NOMO-1 treated with dmso at 0.1 percent for 144 hours (cell line): ENCODE data around the gene F11R.
"Not testable (repeated sequence)": the region's sequence is repeated elsewhere in the genome, so short reads cannot be mapped to it uniquely, and the experiment has no call there.

Source experiments
- DNase-seq: peaks from one replicate; lab custom pipeline; 2025; ENCODE audit not compliant: unreplicated experiment; lab: John Stamatoyannopoulos, UW

F11R gene

GRCh38 chr1:161044908-161045735 lies 24.2 kb upstream of the F11R start:
- DNase-seq, result peak; percentile 93

- DNase-seq, result no peak
Observed at GRCh38 chr1:161044535-161044907, 23.6 kb upstream of the F11R start.

DNA sequence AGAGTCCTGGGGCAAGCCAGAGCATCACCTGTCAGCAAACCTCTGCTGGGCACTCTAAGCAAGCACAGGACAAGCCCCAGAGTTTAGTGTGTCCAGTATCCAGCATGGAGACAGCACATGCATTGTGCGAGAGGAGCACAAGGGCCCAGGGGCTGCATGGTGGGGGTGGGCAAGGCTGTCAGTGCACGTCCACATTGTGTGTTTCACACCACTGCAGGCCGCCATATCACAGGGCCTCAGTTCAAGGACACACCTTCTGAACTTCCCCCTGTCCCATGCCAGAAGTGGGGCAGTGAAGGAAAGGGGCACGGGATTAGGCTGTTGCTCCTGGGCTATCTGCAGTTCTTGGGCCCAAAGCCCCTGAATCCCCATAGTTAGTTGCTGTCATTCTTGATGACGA lies 18.6 kb upstream of the F11R start:
- DNase-seq, result no peak

DNA sequence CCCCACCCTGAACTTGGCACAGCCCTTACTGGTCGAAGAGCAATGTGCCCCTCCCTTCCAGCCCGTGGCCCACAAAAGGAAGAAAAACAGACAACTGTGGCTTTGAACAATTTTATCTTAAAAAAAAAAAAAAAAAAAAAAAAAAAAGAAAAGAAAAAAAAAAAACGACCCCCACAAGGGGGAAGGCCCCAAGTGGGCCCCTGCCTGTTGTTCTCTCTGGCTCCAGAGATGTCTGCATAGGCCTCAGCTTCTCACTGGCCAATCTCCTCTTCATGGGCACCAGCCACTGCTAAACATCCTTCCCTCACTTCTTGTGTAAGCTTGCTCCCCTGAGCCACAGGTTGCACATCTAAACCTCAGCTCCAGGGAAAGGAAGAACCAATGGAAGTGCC lies 18.2 kb upstream of the F11R start:
- DNase-seq, result no peak

DNA sequence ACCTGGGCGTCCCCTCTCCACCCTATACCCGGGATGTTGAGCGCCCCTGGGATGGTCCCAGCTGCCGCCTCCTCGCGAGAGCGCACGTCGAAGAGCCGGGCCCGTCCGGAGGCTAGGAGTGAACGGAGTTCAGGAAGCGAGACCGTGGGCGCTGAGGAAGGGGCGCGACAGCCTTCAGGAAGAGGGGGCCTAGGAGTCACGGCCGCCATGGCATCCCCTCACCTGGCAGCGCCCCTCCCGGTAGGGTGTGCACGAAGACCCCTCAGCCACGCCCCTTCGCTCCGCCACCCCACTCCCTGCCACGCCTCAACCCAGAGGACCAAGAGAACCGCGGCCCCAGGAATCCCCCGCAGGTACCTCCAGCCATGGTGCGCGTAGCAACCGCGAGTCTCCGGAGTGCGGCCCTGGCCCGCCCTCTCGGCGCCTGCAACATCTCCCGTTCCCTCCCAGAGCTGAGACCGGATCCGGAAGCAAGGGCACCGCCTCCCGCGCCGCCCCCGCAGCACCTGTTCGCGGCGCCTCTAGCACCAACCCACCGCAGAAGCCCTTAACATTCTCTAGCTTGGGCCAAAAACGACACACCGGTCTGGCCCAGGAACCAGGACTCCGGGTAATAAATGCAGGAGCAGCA lies 17.7 kb upstream of the F11R start, which contains the start of gene TSTD1:
Gene TSTD1 (minus strand): TSS at position 442 of the 631 bp plus-strand sequence. CDS start 75 bp downstream, at position 367.
- DNase-seq, result no peak

DNA sequence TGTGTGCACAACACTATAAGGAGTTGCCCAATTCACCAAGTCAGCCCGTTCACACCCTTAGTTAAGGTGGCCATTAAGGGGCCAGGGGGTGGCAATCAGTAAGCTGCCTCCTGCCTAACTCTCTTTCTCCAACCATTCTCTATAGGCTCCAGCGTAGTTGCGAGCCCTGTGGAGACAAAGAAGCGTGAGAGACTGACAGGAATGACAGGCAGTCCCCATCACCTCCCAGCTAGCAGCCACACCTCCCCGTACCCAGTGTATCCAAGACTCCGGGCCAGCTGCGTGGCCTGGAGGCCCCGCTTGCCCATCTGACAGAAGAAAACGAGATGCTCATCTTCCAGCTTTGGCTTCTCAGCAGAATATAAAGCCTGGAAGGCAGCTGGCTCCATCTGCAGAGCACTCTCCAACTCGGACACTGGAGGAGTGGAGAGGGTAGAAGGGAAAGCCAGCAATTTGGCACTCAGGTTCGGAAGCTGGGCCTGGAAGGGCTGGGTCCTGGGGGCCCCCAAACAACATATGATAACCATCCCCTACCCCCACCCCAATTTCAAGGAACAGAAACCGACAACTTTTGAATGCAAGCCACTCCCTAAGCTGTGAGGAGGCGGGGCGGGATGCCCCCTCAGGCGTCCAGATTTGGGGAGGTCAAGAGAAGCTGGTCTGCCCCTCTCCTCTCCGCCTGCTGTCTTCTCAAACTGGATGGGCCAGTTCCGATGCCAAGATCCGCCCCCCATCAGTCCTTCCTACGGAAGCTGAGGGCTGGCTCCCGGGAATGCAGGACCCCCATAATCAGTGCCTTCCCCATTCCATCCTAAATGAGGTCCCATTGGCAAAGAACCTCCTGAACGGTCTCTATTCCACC lies 16.9 kb upstream of the F11R start:
- no peak for DNase-seq

- no peak for DNase-seq
Observed at GRCh38 chr1:161033751-161034150, 12.8 kb upstream of the F11R start.

DNA sequence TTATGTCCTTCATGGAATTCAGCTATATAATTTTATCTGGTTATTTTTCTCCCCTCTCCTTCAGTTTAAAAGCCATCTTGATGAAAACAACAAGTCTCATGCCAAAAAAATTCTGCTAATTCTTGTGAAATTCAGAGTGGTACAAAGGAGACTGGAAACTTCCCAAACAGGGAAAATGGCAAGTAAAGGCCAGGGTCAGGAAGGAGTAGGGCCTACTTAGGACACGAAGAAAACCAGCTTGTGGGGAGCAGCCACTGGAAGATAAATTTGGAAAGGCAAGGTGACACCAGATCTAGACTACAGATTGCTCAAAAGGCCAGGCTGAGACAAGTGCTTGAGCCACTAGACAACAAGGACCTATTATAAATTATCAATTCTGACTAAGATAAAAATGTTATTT lies 11.5 kb upstream of the F11R start:
- no peak for DNase-seq

- DNase-seq, result no peak
Observed at GRCh38 chr1:161031874-161032273, 10.9 kb upstream of the F11R start.

GRCh38 chr1:161029466-161029865 lies 8.5 kb upstream of the F11R start:
- not testable (repeated sequence) for DNase-seq

DNA sequence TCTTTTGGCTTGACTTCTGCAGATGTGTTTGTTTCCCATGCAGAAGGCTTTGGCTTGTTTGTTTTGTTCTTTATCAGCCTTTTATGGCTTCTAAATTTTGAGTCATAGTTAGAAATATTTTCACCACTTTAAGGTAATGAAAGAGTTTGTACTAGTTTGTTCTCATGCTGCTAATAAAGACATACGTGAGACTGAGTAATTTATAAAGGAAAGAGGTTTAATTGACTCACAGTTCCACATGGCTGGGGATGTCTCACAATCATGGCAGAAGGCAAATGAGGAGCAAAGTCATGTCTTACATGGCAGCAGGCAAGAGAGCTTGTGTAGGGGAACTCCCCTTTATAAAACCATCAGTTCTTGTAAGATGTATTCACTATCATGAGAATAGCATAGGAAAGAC lies 6.0 kb upstream of the F11R start:
- DNase-seq, result not testable (repeated sequence)

DNA sequence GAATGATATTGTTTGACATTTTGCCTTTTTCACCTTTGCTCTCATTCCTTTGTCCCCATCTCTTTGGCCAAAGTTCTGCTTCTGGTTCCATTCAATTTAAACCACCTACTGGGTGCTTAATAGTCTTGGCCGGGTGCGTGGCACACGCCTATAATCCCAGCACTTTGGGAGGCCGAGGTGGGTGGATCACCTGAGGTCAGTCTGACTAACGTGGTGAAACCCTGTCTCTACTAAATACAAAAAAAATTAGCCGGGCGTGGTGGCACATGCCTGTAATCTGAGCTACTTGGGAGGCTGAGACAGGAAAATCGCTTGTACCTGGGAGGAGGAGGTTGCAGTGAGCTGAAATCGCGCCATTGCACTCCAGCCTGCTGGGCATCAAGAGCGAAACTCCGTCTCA lies 1.5 kb upstream of the F11R start:
- not testable (repeated sequence) for DNase-seq

DNA sequence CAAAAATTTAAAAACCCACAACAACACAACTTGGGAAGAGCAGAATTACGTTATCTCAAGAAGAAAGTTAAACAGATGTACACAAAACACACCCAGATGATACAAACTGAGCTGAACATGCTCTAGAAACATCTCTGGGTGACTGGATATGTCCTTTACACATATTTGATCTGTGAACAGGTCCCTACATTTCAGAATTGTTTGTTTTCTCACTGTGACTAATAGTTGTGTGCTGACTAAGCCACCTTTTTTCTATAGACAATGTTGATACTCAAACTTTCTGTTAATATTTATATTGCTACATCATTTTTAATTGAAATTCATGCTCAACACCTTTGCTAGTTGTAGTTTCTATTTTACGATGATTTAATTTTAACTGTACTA lies 1.0 kb upstream of the F11R start:
- DNase-seq, result no peak

- DNase-seq, result peak; percentile 85
Observed at GRCh38 chr1:161021165-161021969, 415 bp upstream of the F11R start.

DNA sequence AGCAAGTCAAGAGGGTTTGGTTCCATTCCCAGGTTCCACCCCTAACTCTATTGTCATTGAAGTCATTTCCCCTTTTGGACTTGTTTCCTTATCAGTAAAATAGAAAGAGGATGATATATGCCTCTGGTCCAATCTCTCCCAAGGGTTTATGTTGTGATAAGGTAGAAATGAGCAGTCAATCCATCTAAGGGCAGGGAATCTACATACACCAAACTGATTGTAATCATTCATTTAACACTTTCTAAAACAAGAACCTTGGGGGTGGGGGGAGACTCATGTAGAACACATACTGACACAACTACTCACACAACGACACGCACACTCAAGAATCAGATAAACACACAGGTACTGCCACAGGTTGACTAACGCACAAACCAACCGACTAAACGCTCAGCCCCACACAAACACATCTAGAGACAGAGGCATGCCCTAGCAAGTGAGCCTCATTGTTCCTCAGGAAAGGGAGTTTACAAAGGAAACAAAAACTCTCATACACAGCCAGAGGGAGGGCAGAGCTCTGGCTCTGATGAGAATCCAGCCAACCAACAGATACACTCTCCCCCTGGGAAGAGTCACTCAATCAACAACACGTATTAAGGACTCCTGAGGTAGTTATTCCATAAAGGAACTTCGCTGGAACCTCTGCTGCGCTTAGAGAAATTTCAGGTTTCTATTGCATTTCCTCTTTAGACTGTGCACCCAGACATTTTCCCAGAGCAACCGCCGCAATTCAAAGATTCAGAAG lies 1.0 kb downstream of the F11R start:
- DNase-seq, result no peak

GRCh38 chr1:161019111-161019660 lies 1.8 kb downstream of the F11R start:
- DNase-seq, result not testable (repeated sequence)

- no peak for DNase-seq
Observed at GRCh38 chr1:161018631-161018930, 2.4 kb downstream of the F11R start.

DNA sequence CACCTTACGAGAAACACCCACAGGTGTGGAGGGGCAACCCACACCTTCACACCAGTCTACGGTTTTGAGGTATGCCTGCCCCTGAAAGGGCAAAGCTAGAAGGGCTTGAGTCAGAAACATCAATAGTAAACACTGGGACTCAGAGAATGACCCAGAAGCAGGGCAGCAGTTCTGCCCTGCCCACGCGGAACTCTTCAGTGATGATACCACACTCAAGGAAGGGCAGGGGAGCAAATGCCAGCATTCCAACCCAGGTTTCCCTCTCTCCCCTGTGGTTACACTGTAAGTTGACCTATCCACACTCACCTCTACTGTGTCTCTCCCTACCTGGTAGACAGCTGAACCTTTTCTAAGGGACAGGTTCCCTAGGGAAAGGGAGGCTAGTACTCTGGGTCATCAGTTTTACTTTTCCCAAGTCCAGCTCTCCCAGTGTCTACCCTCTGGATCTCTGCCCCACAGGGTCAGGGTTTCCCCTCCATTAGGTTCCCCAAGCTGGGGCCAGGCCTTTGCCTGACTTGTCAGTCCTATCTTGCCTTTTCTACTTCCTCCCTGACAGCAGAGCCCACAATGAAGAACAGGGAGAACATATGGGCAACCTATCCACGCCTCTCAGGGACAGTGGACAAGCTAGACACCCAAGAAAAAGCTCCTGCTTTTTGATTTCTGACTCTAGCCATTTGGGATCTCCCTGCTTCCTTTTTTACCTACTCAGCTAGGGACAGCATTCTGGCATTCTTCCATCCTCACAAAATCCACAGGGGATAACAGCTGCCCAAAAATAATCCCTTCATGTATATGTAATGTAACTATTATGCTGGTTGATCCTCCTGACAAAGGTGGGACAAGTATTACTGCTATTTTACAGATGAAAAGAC lies 3.0 kb downstream of the F11R start:
- no peak for DNase-seq

DNA sequence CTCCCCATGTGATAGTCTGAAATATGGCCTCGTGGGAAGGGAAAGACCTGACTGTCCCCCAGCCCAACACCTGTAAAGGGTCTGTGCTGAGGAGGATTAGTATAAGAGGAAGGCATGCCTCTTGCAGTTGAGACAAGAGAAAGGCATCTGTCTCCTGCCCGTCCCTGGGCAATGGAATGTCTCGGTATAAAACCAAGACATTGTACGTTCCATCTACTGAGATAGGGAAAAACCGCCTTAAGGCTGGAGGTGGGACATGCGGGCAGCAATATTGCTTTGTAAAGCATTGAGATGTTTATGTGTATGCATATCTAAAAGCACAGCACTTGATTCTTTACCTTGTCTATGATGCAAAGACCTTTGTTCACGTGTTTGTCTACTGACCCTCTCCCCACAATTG lies 3.8 kb downstream of the F11R start:
- not testable (repeated sequence) for DNase-seq
